ENCODE results near the gene CTIF.
A peak's percentile ranks its signal among the peaks of the same experiment; 100 is the strongest.

Gene CTIF

DNA sequence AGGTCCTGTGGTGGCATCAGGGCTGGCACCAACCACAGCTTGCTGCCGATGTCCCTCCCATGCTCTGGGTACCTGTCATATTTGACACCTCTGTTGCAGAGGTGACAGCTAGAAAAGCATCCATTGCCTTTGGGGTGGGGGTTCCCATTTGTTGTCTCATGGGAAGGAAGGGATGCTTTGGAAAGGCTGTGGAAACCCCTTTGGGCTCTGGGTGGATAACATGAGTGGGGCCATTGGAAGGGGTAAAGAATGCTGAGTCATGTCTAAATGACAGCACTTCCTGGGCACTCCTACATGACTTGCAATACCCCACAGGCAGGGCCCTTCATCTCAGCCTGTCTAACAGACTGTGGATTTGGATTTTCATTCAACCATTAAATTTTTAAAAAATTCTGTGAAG, 27.8 kb downstream of the CTIF start:
- ChIA-PET POLR2A (interaction anchor here (0.7 kb wide), 1 partner anchor 98 kb away, joined by 4 read pairs; no protein-coding TSS in a partner anchor), CTCF (interaction anchor here (1.2 kb wide), 1 partner anchor 34 kb away, joined by 3 read pairs; no protein-coding TSS in a partner anchor)
- Histone ChIP-seq H3K9me3 (ENCODE audit: control extremely low read depth in 1 of 5, control insufficient read depth in 4 of 5, insufficient read depth in 2 of 5, low read depth in 1 of 5, low read length in 4 of 5) (no peaks in the 10 kb centered on the region), H3K27me3 (replicated peaks in 2 of 5; ENCODE audit: control insufficient read depth in 4 of 5, insufficient read depth in 5 of 5, low read length in 4 of 5) (no peaks in the 10 kb centered on the region), H3K36me3 (ENCODE audit: control insufficient read depth in 4 of 4, insufficient read depth in 4 of 4, low read length in 3 of 4) (no peaks in the 10 kb centered on the region), H3K27ac (ENCODE audit: insufficient read depth in 1 of 2, low read depth in 1 of 2, low read length in 2 of 2, poor library complexity in 1 of 2, severe bottlenecking in 2 of 2) (no peak overlapping the region), H3K4me1 (ENCODE audit: control extremely low read depth in 1 of 4, control insufficient read depth in 4 of 4, insufficient read depth in 4 of 4, low read length in 3 of 4) (peaks cover 0 to 46% (median 9%) of the 10 kb centered on the region in 4 experiments), H3K4me3 (ENCODE audit: control insufficient read depth in 1 of 7, extremely low read depth in 1 of 7, insufficient read depth in 4 of 7, low read depth in 2 of 7, low read length in 6 of 7) (no peak overlapping the region)
- WGBS (ENCODE audit: insufficient coverage) = 100% methylated on average over 1 of the region's 1 CpG
- DNase-seq = peak in 2 of 3 donors; percentile 17 to 37

DNA sequence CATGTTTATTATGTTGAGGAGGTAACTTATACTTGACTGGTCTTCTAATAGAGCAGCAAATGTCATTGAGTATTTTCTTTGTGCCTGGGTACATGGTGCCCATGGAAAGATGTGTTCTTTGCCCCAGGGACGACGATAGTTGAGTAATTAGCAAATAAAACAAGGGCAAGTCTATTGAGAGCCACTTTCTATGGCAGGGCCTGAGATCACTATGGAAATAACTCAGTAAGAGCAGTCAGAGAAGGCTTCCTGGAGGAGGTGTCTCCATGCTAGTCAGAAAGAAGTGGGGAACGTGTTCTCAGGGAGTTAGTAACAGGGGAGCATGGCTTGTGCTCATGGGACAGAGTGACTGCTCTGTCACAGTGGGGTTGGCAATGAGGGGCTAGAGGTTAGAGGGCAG, 28.6 kb downstream of the CTIF start:
- no peak overlapping the region for H3K4me3 ChIP-seq (ENCODE audit: control insufficient read depth in 1 of 7, extremely low read depth in 1 of 7, insufficient read depth in 4 of 7, low read depth in 2 of 7, low read length in 6 of 7)
- no peaks in the 10 kb centered on the region for H3K9me3 ChIP-seq (ENCODE audit: control extremely low read depth in 1 of 5, control insufficient read depth in 4 of 5, insufficient read depth in 2 of 5, low read depth in 1 of 5, low read length in 4 of 5)
- no peak for DNase-seq
- H3K27ac ChIP-seq (ENCODE audit: insufficient read depth in 1 of 2, low read depth in 1 of 2, low read length in 2 of 2, poor library complexity in 1 of 2, severe bottlenecking in 2 of 2) = no peak overlapping the region
- CTCF ChIA-PET = interaction anchor here (1.2 kb wide), 1 partner anchor 34 kb away, joined by 3 read pairs; no protein-coding TSS in a partner anchor
- 100% methylated on average over 3 of the region's 3 CpGs for WGBS (ENCODE audit: insufficient coverage)
- POLR2A ChIA-PET = no interaction called here
- H3K27me3 ChIP-seq (replicated peaks in 2 of 5; ENCODE audit: control insufficient read depth in 4 of 5, insufficient read depth in 5 of 5, low read length in 4 of 5) = no peaks in the 10 kb centered on the region
- no peaks in the 10 kb centered on the region for H3K36me3 ChIP-seq (ENCODE audit: control insufficient read depth in 4 of 4, insufficient read depth in 4 of 4, low read length in 3 of 4)
- H3K4me1 ChIP-seq (ENCODE audit: control extremely low read depth in 1 of 4, control insufficient read depth in 4 of 4, insufficient read depth in 4 of 4, low read length in 3 of 4) = peaks cover 0 to 42% (median 9%) of the 10 kb centered on the region in 4 experiments

- ChIA-PET CTCF (interaction anchor here (1.3 kb wide), 1 partner anchor 37 kb away, joined by 3 read pairs; no protein-coding TSS in a partner anchor), POLR2A (no interaction called here)
- peaks cover 0 to 23% (median 2%) of the 10 kb centered on the region in 4 experiments for H3K4me1 ChIP-seq (ENCODE audit: control extremely low read depth in 1 of 4, control insufficient read depth in 4 of 4, insufficient read depth in 4 of 4, low read length in 3 of 4)
- 96% methylated on average over 8 of the region's 9 CpGs for WGBS (ENCODE audit: insufficient coverage)
- no peak overlapping the region for H3K4me3 ChIP-seq (ENCODE audit: control insufficient read depth in 1 of 7, extremely low read depth in 1 of 7, insufficient read depth in 4 of 7, low read depth in 2 of 7, low read length in 6 of 7)
- no peaks in the 10 kb centered on the region for H3K9me3 ChIP-seq (ENCODE audit: control extremely low read depth in 1 of 5, control insufficient read depth in 4 of 5, insufficient read depth in 2 of 5, low read depth in 1 of 5, low read length in 4 of 5)
- no peaks in the 10 kb centered on the region for H3K27me3 ChIP-seq (replicated peaks in 2 of 5; ENCODE audit: control insufficient read depth in 4 of 5, insufficient read depth in 5 of 5, low read length in 4 of 5)
- no peaks in the 10 kb centered on the region for H3K36me3 ChIP-seq (ENCODE audit: control insufficient read depth in 4 of 4, insufficient read depth in 4 of 4, low read length in 3 of 4)
- no peak overlapping the region for H3K27ac ChIP-seq (ENCODE audit: insufficient read depth in 1 of 2, low read depth in 1 of 2, low read length in 2 of 2, poor library complexity in 1 of 2, severe bottlenecking in 2 of 2)
- no peak for DNase-seq
Observed at GRCh38 chr18:48569139-48569914, 30.5 kb downstream of the CTIF start.

DNA sequence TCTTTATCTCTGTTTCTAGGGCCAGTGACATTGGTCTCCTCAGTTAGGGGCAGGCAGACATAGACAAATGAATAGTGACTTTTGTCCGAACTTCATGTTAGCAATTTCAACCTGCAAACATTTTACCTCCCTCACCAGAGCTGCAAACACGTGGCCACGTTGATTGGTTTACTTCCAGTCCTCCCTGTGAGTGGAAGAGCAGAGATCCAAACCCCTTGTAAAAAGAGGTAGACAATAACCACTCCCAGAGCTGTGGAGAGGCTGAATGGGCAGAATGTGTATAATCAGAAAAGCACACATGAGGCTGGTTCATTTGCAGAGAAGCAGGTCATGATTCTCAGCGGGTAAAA, 31.1 kb downstream of the CTIF start:
- 100% methylated on average over 3 of the region's 4 CpGs for WGBS (ENCODE audit: insufficient coverage)
- H3K4me1 ChIP-seq (ENCODE audit: control extremely low read depth in 1 of 4, control insufficient read depth in 4 of 4, insufficient read depth in 4 of 4, low read length in 3 of 4) = peaks cover 0 to 23% (median 2%) of the 10 kb centered on the region in 4 experiments
- ChIA-PET POLR2A (no interaction called here), CTCF (no interaction called here)
- no peaks in the 10 kb centered on the region for H3K36me3 ChIP-seq (ENCODE audit: control insufficient read depth in 4 of 4, insufficient read depth in 4 of 4, low read length in 3 of 4)
- DNase-seq = no peak
- H3K27ac ChIP-seq (ENCODE audit: insufficient read depth in 1 of 2, low read depth in 1 of 2, low read length in 2 of 2, poor library complexity in 1 of 2, severe bottlenecking in 2 of 2) = no peak overlapping the region
- no peak overlapping the region for H3K4me3 ChIP-seq (ENCODE audit: control insufficient read depth in 1 of 7, extremely low read depth in 1 of 7, insufficient read depth in 4 of 7, low read depth in 2 of 7, low read length in 6 of 7)
- H3K9me3 ChIP-seq (ENCODE audit: control extremely low read depth in 1 of 5, control insufficient read depth in 4 of 5, insufficient read depth in 2 of 5, low read depth in 1 of 5, low read length in 4 of 5) = no peaks in the 10 kb centered on the region
- no peaks in the 10 kb centered on the region for H3K27me3 ChIP-seq (replicated peaks in 2 of 5; ENCODE audit: control insufficient read depth in 4 of 5, insufficient read depth in 5 of 5, low read length in 4 of 5)

DNA sequence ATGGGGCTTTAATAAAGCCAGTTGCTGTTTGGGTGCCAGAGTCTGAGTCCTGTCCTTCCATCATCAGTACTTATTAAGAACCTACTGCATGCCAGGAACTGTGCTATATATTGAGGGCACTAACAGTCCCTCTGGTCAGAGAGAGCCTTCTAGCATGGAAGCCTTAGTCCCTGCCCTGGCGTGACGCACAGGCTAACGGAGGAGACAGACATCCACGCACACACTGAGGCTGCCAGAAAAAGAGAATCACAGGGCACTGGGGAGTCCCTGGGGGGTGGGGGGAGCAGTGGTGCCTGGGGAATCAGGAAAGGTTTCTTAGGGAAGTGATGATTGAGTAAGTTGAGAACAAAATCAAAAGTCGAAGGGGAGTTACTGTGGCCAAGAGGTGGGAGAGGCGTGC, 31.5 kb downstream of the CTIF start:
- Histone ChIP-seq H3K4me1 (ENCODE audit: control extremely low read depth in 1 of 4, control insufficient read depth in 4 of 4, insufficient read depth in 4 of 4, low read length in 3 of 4) (peaks cover 0 to 19% (median under 1%) of the 10 kb centered on the region in 4 experiments), H3K9me3 (ENCODE audit: control extremely low read depth in 1 of 5, control insufficient read depth in 4 of 5, insufficient read depth in 2 of 5, low read depth in 1 of 5, low read length in 4 of 5) (no peaks in the 10 kb centered on the region), H3K36me3 (ENCODE audit: control insufficient read depth in 4 of 4, insufficient read depth in 4 of 4, low read length in 3 of 4) (no peaks in the 10 kb centered on the region), H3K27ac (ENCODE audit: insufficient read depth in 1 of 2, low read depth in 1 of 2, low read length in 2 of 2, poor library complexity in 1 of 2, severe bottlenecking in 2 of 2) (no peak overlapping the region), H3K4me3 (ENCODE audit: control insufficient read depth in 1 of 7, extremely low read depth in 1 of 7, insufficient read depth in 4 of 7, low read depth in 2 of 7, low read length in 6 of 7) (no peak overlapping the region), H3K27me3 (replicated peaks in 2 of 5; ENCODE audit: control insufficient read depth in 4 of 5, insufficient read depth in 5 of 5, low read length in 4 of 5) (no peaks in the 10 kb centered on the region)
- 98% methylated on average over 6 of the region's 6 CpGs for WGBS (ENCODE audit: insufficient coverage)
- POLR2A ChIA-PET = no interaction called here
- CTCF ChIA-PET = no interaction called here
- no peak for DNase-seq

- H3K4me3 ChIP-seq (ENCODE audit: control insufficient read depth in 1 of 7, extremely low read depth in 1 of 7, insufficient read depth in 4 of 7, low read depth in 2 of 7, low read length in 6 of 7) = no peak overlapping the region
- no peak overlapping the region for H3K27ac ChIP-seq (ENCODE audit: insufficient read depth in 1 of 2, low read depth in 1 of 2, low read length in 2 of 2, poor library complexity in 1 of 2, severe bottlenecking in 2 of 2)
- no peak for DNase-seq
- WGBS (ENCODE audit: insufficient coverage) = 63% methylated on average over 1 of the region's 3 CpGs
- peaks cover 0 to 3% (median 1%) of the 10 kb centered on the region in 4 experiments for H3K36me3 ChIP-seq (ENCODE audit: control insufficient read depth in 4 of 4, insufficient read depth in 4 of 4, low read length in 3 of 4)
- peaks cover 0 to 6% (median 0%) of the 10 kb centered on the region in 4 experiments for H3K4me1 ChIP-seq (ENCODE audit: control extremely low read depth in 1 of 4, control insufficient read depth in 4 of 4, insufficient read depth in 4 of 4, low read length in 3 of 4)
- CTCF ChIA-PET = no interaction called here
- H3K27me3 ChIP-seq (replicated peaks in 2 of 5; ENCODE audit: control insufficient read depth in 4 of 5, insufficient read depth in 5 of 5, low read length in 4 of 5) = no peaks in the 10 kb centered on the region
- POLR2A ChIA-PET = no interaction called here
- no peaks in the 10 kb centered on the region for H3K9me3 ChIP-seq (ENCODE audit: control extremely low read depth in 1 of 5, control insufficient read depth in 4 of 5, insufficient read depth in 2 of 5, low read depth in 1 of 5, low read length in 4 of 5)
Observed at GRCh38 chr18:48571639-48572384, 33.0 kb downstream of the CTIF start.
